WI38 (cell line): Measurements from ENCODE around the gene WASF2.
"Not testable (repeated sequence)": the region's sequence is repeated elsewhere in the genome, so short reads cannot be mapped to it uniquely, and the experiment has no call there.

Experiments used
- H3K4me3 ChIP-seq: 2 replicates; pipeline ENCODE4 v1.5.1; 2011; ENCODE audit warnings: low read depth, mild to moderate bottlenecking, control low read depth, low read length
- TF ChIP-seq, protein P1 (sequence below): IDR thresholded peaks from 2 replicates; pipeline ENCODE4 v1.5.1; 2012; ENCODE audit warnings: low read depth, mild to moderate bottlenecking, control low read depth, low read length

The WASF2 gene

GRCh38 chr1:27409669-27410068 is 80.3 kb downstream of the WASF2 start:
- TF ChIP-seq, protein P1, sequence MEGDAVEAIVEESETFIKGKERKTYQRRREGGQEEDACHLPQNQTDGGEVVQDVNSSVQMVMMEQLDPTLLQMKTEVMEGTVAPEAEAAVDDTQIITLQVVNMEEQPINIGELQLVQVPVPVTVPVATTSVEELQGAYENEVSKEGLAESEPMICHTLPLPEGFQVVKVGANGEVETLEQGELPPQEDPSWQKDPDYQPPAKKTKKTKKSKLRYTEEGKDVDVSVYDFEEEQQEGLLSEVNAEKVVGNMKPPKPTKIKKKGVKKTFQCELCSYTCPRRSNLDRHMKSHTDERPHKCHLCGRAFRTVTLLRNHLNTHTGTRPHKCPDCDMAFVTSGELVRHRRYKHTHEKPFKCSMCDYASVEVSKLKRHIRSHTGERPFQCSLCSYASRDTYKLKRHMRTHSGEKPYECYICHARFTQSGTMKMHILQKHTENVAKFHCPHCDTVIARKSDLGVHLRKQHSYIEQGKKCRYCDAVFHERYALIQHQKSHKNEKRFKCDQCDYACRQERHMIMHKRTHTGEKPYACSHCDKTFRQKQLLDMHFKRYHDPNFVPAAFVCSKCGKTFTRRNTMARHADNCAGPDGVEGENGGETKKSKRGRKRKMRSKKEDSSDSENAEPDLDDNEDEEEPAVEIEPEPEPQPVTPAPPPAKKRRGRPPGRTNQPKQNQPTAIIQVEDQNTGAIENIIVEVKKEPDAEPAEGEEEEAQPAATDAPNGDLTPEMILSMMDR: no peak
- no peak overlapping the region for H3K4me3 ChIP-seq

GRCh38 chr1:27408151-27408550 is 81.8 kb downstream of the WASF2 start:
- TF ChIP-seq, protein P1: no peak
- no peak overlapping the region for H3K4me3 ChIP-seq

- not testable (repeated sequence) for H3K4me3 ChIP-seq
Observed at GRCh38 chr1:27406791-27407190, 83.2 kb downstream of the WASF2 start.

- H3K4me3 ChIP-seq: no peak overlapping the region
- TF ChIP-seq, protein P1: no peak
Observed at GRCh38 chr1:27406362-27406680, 83.6 kb downstream of the WASF2 start.

DNA sequence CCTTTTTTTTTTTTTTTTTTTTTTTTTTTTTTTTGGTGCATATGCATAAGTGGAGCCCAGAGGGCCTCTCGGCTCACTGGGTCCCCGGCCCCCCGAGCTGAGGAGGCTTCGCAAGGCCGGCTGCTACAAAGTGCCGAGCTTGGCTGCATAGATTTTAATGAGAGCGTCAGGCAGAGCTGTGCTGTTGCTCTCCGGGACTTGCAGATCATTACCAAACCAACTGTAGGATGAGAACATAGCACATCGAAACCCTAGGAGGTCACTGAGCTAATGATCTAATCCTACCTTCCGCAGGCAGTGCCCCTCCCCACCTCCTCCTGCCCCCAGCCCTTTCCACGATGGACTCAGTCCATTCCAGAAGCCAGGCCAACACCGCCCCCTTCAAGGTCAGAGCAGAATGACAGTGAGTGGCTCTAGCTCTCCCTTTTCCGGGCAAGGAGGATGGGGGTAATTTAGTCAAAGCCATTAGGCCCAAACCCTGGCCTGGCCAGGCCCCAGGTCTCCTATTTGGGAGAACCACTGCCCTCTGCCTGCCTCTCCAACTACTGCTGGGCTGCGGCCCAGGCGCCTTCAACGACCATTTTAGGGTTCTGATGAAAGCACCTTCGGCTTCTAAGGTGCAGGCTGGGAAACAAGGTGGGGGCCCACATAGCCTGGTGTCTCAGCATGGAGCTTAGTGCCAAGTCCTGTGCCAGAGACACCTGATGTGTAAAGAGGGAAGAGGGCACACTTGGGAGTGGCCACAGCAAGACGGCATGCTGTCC is 84.2 kb downstream of the WASF2 start:
- H3K4me3 ChIP-seq: not testable (repeated sequence)

- no peak overlapping the region for H3K4me3 ChIP-seq
- TF ChIP-seq, protein P1: no peak
Observed at GRCh38 chr1:27405074-27405473, 84.9 kb downstream of the WASF2 start.

DNA sequence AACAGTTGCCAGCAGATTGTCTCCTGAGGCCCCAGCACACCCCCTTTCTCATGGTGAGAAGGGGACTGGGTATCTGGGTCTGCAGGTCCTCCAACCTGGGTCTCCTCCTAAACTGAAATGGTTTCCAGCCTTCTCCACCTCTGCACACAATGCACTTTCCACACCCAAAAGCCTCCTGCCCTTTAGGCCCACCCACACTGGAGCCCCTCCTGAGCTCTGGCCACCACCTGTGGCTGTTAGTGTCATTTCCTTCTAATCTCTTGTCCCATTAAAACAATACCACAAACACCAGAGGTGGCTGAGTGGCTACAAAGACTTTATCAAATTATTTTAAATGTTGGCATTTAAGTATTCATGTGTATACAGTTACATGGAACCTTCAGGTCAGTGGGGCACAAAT is 86.0 kb downstream of the WASF2 start:
- TF ChIP-seq, protein P1: no peak
- H3K4me3 ChIP-seq: no peak overlapping the region

- H3K4me3 ChIP-seq: no peak overlapping the region
- TF ChIP-seq, protein P1: no peak
Observed at GRCh38 chr1:27403065-27403726, 86.8 kb downstream of the WASF2 start.
